GM18907 (cell line): ENCODE measurements around the gene RAPGEFL1.
"Not testable (repeated sequence)": the region's sequence is repeated elsewhere in the genome, so short reads cannot be mapped to it uniquely, and the experiment has no call there.

Source experiments
- ATAC-seq: cut with Tn5 transposase; IDR thresholded peaks from one replicate; pipeline ENCODE4 v1.9.1; 2021; ENCODE audit warnings: mild to moderate bottlenecking, moderate library complexity; ENCODE audit not compliant: unreplicated experiment

Gene RAPGEFL1, protein sequence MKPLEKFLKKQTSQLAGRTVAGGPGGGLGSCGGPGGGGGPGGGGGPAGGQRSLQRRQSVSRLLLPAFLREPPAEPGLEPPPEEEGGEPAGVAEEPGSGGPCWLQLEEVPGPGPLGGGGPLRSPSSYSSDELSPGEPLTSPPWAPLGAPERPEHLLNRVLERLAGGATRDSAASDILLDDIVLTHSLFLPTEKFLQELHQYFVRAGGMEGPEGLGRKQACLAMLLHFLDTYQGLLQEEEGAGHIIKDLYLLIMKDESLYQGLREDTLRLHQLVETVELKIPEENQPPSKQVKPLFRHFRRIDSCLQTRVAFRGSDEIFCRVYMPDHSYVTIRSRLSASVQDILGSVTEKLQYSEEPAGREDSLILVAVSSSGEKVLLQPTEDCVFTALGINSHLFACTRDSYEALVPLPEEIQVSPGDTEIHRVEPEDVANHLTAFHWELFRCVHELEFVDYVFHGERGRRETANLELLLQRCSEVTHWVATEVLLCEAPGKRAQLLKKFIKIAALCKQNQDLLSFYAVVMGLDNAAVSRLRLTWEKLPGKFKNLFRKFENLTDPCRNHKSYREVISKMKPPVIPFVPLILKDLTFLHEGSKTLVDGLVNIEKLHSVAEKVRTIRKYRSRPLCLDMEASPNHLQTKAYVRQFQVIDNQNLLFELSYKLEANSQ

GRCh38 chr17:40177275-40177874 lies at the start of gene RAPGEFL1:
RAPGEFL1 (plus strand) TSS chr17:40177470; CDS start chr17:40177862, 392 bp downstream.
- peak; percentile 45 for ATAC-seq

DNA sequence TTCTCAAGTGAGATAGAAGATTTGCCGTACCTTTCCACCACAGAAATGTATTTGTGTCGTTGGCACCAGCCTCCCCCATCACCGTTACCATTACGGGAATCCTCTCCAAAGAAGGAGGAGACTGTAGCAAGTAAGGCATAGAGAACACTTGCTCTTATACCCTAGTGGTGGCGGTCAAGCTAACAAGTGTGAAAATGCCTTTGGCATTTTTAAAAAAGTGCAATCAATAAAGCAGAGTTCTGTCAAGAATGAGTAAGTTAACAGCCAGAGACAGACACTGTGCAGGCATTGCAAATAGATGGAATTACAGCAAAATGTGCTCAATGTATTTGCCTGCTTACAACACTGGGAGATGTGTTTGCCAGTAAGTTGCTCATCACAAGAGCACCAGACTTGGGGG lies 47.8 kb upstream of the RAPGEFL1 start:
- no peak for ATAC-seq

GRCh38 chr17:40130352-40131042 lies 46.8 kb upstream of the RAPGEFL1 start:
- no peak for ATAC-seq

DNA sequence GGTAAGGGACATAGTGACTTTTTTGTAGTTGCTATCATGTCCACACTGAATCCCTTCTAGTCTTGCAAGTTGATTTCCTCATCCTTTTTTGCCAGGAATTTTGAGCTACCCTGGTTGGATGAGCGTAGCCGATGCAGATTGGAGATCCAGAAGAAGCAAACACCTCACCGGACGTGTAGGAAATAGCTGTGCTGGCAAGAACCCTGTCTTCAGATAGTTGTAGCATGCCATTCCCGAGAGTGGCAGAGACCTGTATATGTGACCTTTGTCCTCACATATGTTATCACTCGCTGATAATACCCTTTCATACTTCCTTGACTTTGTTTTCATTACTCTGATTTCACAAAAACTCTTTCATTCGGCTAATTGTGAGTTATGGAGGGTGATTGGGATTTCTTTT lies 43.1 kb upstream of the RAPGEFL1 start:
- no peak for ATAC-seq

- ATAC-seq: no peak
Measured at GRCh38 chr17:40135817-40136216, 41.5 kb upstream of the RAPGEFL1 start.

DNA sequence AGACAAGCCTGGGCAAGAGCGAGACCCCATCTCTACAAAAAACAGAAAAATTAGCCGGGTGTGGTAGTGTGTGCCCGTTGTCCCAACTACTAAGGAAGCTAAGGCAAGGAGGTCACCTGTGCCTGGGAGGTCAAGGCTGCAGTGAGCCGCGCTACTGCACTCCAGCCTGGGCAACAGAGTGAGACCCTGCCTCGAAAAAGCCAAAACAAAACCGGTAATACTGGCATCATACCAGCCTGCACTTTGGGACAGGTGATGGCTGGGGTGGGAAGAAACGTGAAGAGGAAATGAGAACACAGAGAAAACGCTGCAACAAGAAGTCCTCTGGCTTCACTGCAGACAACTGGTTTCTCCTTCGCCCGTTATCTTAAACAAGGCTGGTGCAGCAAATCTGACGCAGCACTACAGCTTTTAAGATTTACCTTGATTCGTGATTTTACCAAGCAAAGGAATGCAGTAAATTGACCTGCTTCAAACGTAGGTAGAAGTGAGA lies 37.7 kb upstream of the RAPGEFL1 start:
- ATAC-seq: peak; percentile 33

DNA sequence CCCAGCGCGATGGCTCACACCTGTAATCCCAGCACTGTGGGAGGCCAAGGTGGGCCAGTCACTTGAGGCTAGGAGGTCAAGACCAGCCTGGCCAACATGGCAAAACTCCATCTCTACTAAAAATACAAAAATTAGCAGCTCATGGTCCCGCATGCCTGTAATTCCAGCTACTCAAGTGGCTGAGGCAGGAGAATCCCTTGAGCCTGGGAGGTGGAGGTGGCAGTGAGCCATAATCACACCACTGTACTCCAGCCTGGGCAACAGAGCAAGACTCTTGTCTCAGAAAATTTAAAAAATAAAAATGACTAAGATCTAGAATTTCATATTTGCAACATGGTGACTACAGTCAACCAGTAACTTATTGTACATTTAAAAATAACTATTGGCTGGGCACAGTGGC lies 34.1 kb upstream of the RAPGEFL1 start:
- ATAC-seq: not testable (repeated sequence)

GRCh38 chr17:40145476-40145875 lies 31.8 kb upstream of the RAPGEFL1 start:
- ATAC-seq: no peak

DNA sequence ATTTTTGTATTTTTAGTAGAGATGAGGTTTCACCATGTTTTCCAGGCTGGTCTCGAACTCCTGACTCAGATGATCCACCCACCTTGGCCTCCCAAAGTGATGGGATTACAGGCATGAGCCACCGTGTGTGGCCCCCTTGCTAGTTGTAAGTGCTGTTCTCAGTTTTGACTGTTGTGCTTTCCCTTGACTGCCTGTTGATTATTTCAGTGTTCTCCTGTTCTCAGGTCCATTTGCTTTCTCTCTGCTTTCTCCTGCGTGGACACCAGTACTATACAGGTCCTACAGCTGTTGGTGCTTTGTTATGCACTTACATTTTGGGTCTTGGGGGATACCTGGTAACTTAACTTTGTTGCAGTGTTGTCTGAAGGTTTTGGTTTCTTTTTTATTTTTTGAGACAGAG lies 28.7 kb upstream of the RAPGEFL1 start:
- ATAC-seq: no peak

DNA sequence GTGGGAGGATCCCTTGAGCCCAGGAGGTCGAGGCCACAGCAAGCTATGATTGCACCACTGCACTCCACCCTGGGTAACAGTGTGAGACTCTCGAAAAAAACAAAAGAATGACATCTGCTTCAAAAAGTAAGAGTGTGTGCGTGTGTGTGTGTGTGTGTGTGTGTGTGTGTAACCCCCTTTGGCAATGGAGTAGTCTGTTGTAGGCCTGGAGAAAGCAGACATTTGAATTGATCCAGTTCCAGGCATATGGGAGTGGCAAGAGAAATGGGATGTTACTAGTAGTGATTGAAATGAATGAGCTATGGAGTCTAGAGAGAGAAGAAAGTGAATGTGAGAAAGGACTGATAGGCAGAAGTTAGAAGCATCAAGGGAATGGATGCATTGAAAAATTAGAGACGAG lies 27.0 kb upstream of the RAPGEFL1 start:
- ATAC-seq: no peak

DNA sequence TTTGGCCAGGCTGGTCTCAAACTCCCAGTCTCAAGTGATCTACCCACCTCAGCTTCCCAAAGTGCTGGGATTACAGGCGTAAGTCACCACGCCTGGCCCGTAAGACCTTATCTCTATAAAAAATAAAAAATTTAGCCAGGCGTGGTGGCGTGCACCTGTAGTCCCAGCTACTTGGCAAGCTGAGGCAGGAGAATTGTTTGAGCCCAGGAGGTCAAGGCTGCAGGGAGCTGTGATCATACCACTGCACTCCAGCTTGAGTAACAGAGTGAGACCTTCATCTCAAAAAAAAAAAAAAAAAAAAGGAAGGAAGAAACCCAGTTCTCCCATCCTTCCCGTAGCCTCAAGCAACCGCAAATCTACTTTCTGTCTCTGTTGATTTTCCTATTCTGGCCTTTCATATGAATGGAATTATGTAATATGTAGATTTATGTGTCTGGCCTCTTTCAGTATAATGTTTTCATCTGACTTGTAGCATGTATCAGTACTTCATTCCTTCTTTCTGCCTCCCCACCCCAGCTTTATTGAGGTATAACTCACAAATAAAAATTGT lies 25.8 kb upstream of the RAPGEFL1 start:
- no peak for ATAC-seq

GRCh38 chr17:40153603-40154236 lies 23.6 kb upstream of the RAPGEFL1 start:
- ATAC-seq: no peak

GRCh38 chr17:40157973-40158372 lies 19.3 kb upstream of the RAPGEFL1 start:
- ATAC-seq: no peak

GRCh38 chr17:40158438-40159013 lies 18.7 kb upstream of the RAPGEFL1 start:
- ATAC-seq: no peak

DNA sequence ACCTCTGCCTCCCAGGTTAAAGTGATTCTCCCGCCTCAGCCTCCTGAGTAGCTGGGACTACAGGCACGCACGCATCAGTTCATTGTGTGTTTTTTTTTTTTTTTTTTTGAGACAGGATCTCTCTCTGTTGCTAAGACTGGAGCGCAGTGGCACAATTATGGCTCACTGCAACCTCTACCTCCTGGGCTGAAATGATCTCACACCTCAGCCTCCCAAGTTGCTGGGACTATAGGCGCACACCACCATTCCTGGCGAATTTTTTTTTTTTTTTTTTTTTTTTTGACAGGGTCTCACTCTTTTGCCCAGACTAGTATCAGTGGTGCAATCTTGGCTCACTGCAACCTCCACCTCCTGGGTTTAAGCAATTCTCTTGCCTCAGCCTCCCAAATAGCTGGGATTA lies 17.8 kb upstream of the RAPGEFL1 start:
- no peak for ATAC-seq

- no peak for ATAC-seq
Measured at GRCh38 chr17:40167685-40168261, 9.5 kb upstream of the RAPGEFL1 start.

DNA sequence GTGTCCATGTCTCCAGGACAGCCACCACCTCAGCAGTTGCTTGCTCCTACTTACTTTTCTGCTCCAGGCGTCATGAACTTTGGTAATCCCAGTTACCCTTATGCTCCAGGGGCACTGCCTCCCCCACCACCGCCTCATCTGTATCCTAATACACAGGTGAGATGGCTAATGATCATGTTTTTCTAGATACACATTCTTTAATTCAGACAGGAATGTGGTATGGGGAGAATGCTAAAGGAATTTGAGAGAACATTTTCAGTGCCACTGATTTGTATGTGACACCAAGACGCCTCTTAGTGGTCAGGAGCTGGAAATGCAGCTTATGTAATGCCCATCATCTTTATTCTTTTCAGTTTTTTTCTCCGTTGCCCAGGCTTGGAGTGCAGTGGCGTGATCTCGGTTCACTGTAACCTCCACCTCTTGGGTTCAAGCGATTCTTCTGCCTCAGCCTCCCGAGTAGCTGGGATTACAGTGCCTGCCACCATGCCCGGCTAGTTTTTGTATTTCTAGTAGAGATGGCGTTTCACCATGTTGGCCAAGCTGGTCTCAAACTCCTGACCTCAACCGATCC lies 8.9 kb upstream of the RAPGEFL1 start:
- no peak for ATAC-seq

DNA sequence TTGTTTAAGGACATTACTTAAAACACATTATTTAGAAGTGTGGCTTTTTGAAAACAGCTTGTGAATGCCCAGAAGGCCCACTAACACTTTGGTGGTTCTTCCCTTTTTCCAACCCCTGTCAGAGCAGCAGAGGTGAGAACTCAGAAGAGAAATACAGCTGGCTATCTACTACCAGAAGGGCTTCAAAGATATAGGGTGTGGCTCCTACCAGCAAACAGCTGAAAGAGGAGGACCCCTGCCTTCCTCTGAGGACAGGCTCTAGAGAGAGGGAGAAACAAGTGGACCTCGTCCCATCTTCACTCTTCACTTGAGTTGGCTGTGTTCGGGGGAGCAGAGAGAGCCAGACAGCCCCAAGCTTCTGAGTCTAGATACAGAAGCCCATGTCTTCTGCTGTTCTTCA lies 6.9 kb upstream of the RAPGEFL1 start:
- no peak for ATAC-seq

DNA sequence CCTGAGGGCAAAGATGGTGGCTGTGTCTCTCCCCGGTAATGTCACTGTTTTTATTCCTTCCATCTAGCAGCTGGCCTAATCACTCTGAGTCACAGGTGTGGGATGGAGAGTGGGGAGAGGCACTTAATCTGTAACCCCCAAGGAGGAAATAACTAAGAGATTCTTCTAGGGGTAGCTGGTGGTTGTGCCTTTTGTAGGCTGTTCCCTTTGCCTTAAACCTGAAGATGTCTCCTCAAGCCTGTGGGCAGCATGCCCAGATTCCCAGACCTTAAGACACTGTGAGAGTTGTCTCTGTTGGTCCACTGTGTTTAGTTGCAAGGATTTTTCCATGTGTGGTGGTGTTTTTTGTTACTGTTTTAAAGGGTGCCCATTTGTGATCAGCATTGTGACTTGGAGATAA lies 5.5 kb upstream of the RAPGEFL1 start:
- no peak for ATAC-seq
